GM12878 (cell line): ENCODE data around the gene CD69. TPM values are rescaled to one million over a fixed set of nuclear protein-coding genes. Genes with fewer than 3 reads are reported as not detected.

Experiments
- ATAC-seq: fragments of 200-7000 bp; cut with Tn5 transposase; 3 replicates; pipeline ENCODE4 v1.9.1; 2020; ENCODE audit warnings: mild to moderate bottlenecking, moderate library complexity
- BruUV-seq: library from RNA; stranded (reverse); fragments of 400-500 nt; replicated peaks from 2 replicates; lab custom pipeline; 2021; lab: Mats Ljungman, UMichigan
- CTCF ChIA-PET: fragments of 300-600 bp; sonication (Branson Sonifier 250); formaldehyde crosslinking; extraction: SDS; loops from one replicate; lab custom pipeline; 2021; ENCODE audit warnings: inconsistent platforms; lab: Yijun Ruan, JAX
- POLR2A ChIA-PET: fragments of 350-600 bp; formaldehyde crosslinking; extraction: SDS; loops from one replicate; lab custom pipeline; 2021; ENCODE audit warnings: inconsistent platforms; lab: Charles Lee
- RAD21 ChIA-PET: fragments of 300-600 bp; sonication (Branson Sonifier 250); formaldehyde crosslinking; loops from one replicate; lab custom pipeline; 2023; ENCODE audit warnings: antibody characterized with exemption; ENCODE audit not compliant: unreplicated experiment; lab: Charles Lee
- SMC1A ChIA-PET: fragments of 300-600 bp; sonication (Branson Sonifier 250); formaldehyde crosslinking; loops from one replicate; lab custom pipeline; 2023; ENCODE audit not compliant: unreplicated experiment, uncharacterized antibody; lab: Charles Lee
- DNase-seq: peaks from one replicate; pipeline ENCODE4 v3.0.0-alpha.2; 2011; ENCODE audit warnings: low read depth, low spot score
- FAIRE-seq: peaks from 3 replicates; lab custom pipeline; 2011; peaks lifted over from hg19 to GRCh38; lab: Jason Lieb, UNC
- H2AFZ ChIP-seq: 2 replicates; pipeline ENCODE4 v1.6.0; 2011; ENCODE audit warnings: low read depth, low read length, control low read depth; ENCODE audit not compliant: control insufficient read depth
- H3K27ac ChIP-seq: 2 replicates; pipeline ENCODE4 v1.5.1; 2011; ENCODE audit warnings: control low read depth; ENCODE audit not compliant: control insufficient read depth, insufficient read depth
- H3K27me3 ChIP-seq, 2 experiments: replicated peaks in 1 of 2; 2 replicates each; pipeline versions ENCODE4 v1.6.0 to v1.6.1; 2011; ENCODE audit warnings: low read length in 1 of 2; ENCODE audit not compliant: control insufficient read depth in 2 of 2, insufficient read depth in 2 of 2
- H3K36me3 ChIP-seq, 2 experiments: 2 replicates each; pipeline ENCODE4 v1.5.1; 2011; ENCODE audit warnings: low read length in 1 of 2; ENCODE audit not compliant: control insufficient read depth in 2 of 2, insufficient read depth in 2 of 2
- H3K4me1 ChIP-seq: 2 replicates; pipeline ENCODE4 v1.6.1; 2011; ENCODE audit warnings: mild to moderate bottlenecking, low read length, moderate library complexity, mixed read lengths; ENCODE audit not compliant: control insufficient read depth, insufficient read depth
- H3K4me2 ChIP-seq: 2 replicates; pipeline ENCODE4 v1.6.0; 2011; ENCODE audit warnings: control low read depth; ENCODE audit not compliant: control insufficient read depth, insufficient read depth
- H3K4me3 ChIP-seq: fragments of 200-600 bp; sonication (generic); 2 replicates; pipeline ENCODE4 v1.5.1; 2016
- H3K79me2 ChIP-seq: 2 replicates; pipeline ENCODE4 v1.6.0; 2011; ENCODE audit warnings: low read length; ENCODE audit not compliant: control insufficient read depth, insufficient read depth
- H3K9ac ChIP-seq: 2 replicates; pipeline ENCODE4 v1.8.0; 2011; ENCODE audit warnings: low read length, control low read depth, mixed read lengths; ENCODE audit not compliant: control insufficient read depth, insufficient read depth
- H3K9me3 ChIP-seq: replicated peaks from 3 replicates; pipeline ENCODE4 v1.5.1; 2011; ENCODE audit warnings: mild to moderate bottlenecking, low read length; ENCODE audit not compliant: control insufficient read depth, insufficient read depth
- H4K20me1 ChIP-seq: 2 replicates; pipeline ENCODE4 v1.6.0; 2011; ENCODE audit not compliant: control insufficient read depth, insufficient read depth
- ASH2L ChIP-seq: fragments of 300-600, 200-600 bp; sonication (generic); IDR thresholded peaks from 2 replicates; pipeline ENCODE4 v1.6.1; 2017; ENCODE audit warnings: low read depth, mild to moderate bottlenecking, borderline replicate concordance
- ATF2 ChIP-seq: IDR thresholded peaks from 2 replicates; pipeline ENCODE4 v1.6.1; 2012; ENCODE audit warnings: low read length, inconsistent platforms
- ATF3 ChIP-seq: IDR thresholded peaks from 2 replicates; pipeline ENCODE4 v1.6.1; 2011; ENCODE audit warnings: low read depth, mild to moderate bottlenecking, low read length, moderate library complexity, borderline replicate concordance; ENCODE audit errors: extremely low read depth
- EZH2 ChIP-seq: IDR thresholded peaks from 2 replicates; pipeline ENCODE4 v1.6.1; 2012; ENCODE audit warnings: low read depth, mild to moderate bottlenecking, control low read depth, inconsistent platforms, low read length, borderline replicate concordance; ENCODE audit not compliant: control insufficient read depth
- MTA2 ChIP-seq: fragments of 450-650 bp; IDR thresholded peaks from 2 replicates; pipeline ENCODE4 v1.6.1; 2016; ENCODE audit warnings: low read depth, mild to moderate bottlenecking, moderate library complexity
- NFIC ChIP-seq: IDR thresholded peaks from 2 replicates; pipeline ENCODE4 v1.6.1; 2012; ENCODE audit warnings: low read depth, mild to moderate bottlenecking, inconsistent platforms, low read length, moderate library complexity
- POLR2AphosphoS2 ChIP-seq: IDR thresholded peaks from 2 replicates; pipeline ENCODE4 v1.6.1; 2011; ENCODE audit warnings: low read depth, mild to moderate bottlenecking, low read length, improper control_type of control experiment, moderate library complexity
- POU2F2 ChIP-seq: IDR thresholded peaks from 3 replicates; pipeline ENCODE4 v1.6.1; 2011; ENCODE audit warnings: low read depth, mild to moderate bottlenecking, low read length, borderline replicate concordance
- RAD51 ChIP-seq: fragments of 450-650 bp; IDR thresholded peaks from 2 replicates; pipeline ENCODE4 v1.6.1; 2016; ENCODE audit warnings: moderate library complexity, mild to moderate bottlenecking, inconsistent platforms
- SRF ChIP-seq, 2 experiments: IDR thresholded peaks; 2 replicates each; pipeline ENCODE4 v1.6.1; 2011; ENCODE audit warnings: low read depth in 2 of 2, low read length in 2 of 2, mild to moderate bottlenecking in 1 of 2, moderate library complexity in 1 of 2
- STAT1 ChIP-seq: fragments of 450-650 bp; conservative IDR thresholded peaks from 2 replicates; pipeline ENCODE4 v1.6.1; 2014; ENCODE audit warnings: antibody characterized with exemption, mild to moderate bottlenecking
- WGBS: methylation state at CpG from one replicate; pipeline ENCODE4 v1.1.6; 2016; ENCODE audit warnings: low lambda C conversion rate; ENCODE audit not compliant: insufficient replicate concordance, insufficient coverage; ENCODE audit errors: missing lambda C conversion rate; 5-methylcytosine and 5-hydroxymethylcytosine counted together
- in situ Hi-C: fragments of 300-500 bp; cut with MboI; formaldehyde crosslinking; loops from 9 replicates; pipeline ENCODE4 v1.14.3; 2018; ENCODE audit warnings: mixed read lengths
- intact Hi-C: fragments of 100-400 bp; cut with micrococcal nuclease; formaldehyde crosslinking; loops from one replicate; pipeline ENCODE4 v1.14.2; 2022; ENCODE audit not compliant: unreplicated experiment
- polyA plus RNA-seq, 11 experiments: library from polyadenylated mRNA; depleted of rRNA in 4 of 11; unstranded in 6 of 11; stranded (reverse) in 5 of 11; fragments of >200 nt; fragmentation: Nextera tagmentation in 4 of 11; fragmentation: Illumina TruSeq in 1 of 11; extraction: Ambion mirVana in 4 of 11; extraction: Trizol in 1 of 11; gene quantifications; 1 replicate in 1 of 11; 2 replicates in 10 of 11; pipeline versions ENCODE4 v1.2.1 to v1.2.3, GENCODE V29; 2011 to 2016; ENCODE audit warnings: inconsistent platforms in 2 of 11, missing spikeins in 2 of 11, low read depth in 1 of 11
- total RNA-seq, 4 experiments: library from RNA; depleted of rRNA in 3 of 4; stranded (reverse); fragments of >200 nt in 3 of 4; fragmentation: Illumina TruSeq in 1 of 4; extraction: Trizol in 1 of 4; gene quantifications; 2 replicates each; pipeline versions ENCODE4 v1.2.1 to v1.2.3, GENCODE V29; 2013 to 2021
- TF ChIP-seq, protein P1 (sequence below): fragments of 450-650 bp; formaldehyde crosslinking; IDR thresholded peaks from 2 replicates; pipeline ENCODE4 v1.4.0; 2022; ENCODE audit warnings: mild to moderate bottlenecking, moderate library complexity
- TF ChIP-seq, protein P2 (sequence below): fragments of 450-650 bp; IDR thresholded peaks from 2 replicates; pipeline ENCODE4 v1.6.1; 2014; ENCODE audit warnings: mild to moderate bottlenecking
- TF ChIP-seq, protein P3 (sequence below): IDR thresholded peaks from 2 replicates; pipeline ENCODE4 v1.6.1; 2012; ENCODE audit warnings: low read depth, low read length, improper control_type of control experiment

The CD69 gene
- total and polyA plus RNA-seq, 10 of the 15 experiments (the other 5 are each of a cell fraction or from before 2014, with no cell fraction given): 7.3 to 156 (median 15.0) TPM

DNA sequence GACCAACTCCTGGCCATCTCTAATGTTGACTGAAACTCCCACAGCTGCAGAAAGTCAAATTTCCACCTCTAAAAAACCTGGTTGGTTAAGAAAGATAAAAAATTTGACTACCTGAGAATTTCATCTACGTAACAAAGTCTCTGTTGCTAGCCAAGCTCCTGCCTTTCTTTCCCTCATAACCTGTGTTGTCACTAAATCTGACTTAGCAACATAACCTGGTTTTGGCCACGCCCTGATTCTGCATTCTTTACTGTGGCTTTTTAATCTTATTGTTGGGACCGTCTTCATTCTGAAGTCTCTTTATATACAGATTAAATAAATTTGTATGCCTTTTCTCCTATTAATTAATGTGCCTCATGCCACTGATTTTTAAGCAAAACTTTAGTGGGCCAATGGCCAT, 16.1 kb upstream of the CD69 start:
- in situ Hi-C loops (no loop called here), intact Hi-C loops (no loop called here)
- no peaks in the 10 kb centered on the region for H3K27me3 ChIP-seq
- H3K9ac ChIP-seq: no peak overlapping the region
- FAIRE-seq (no peak), ATAC-seq (no peak), DNase-seq (no peak)
- no peaks in the 10 kb centered on the region for H4K20me1 ChIP-seq
- no peak overlapping the region for H3K4me2 ChIP-seq
- RAD21 ChIA-PET: no interaction called here
- no peak overlapping the region for H2AFZ ChIP-seq
- no TSS peak for BruUV-seq
- H3K9me3 ChIP-seq: no peaks in the 10 kb centered on the region
- TF ChIP-seq NFIC: no peak
- no peak for TF ChIP-seq ASH2L
- TF ChIP-seq MTA2: no peak
- no peak for TF ChIP-seq STAT1
- TF ChIP-seq POLR2AphosphoS2: no peak
- no peak for TF ChIP-seq EZH2
- TF ChIP-seq ATF3: no peak
- no peak for TF ChIP-seq SRF (IDR thresholded peaks at IDR 0.05; ENCODE audit: low read depth in 2 of 2, low read length in 2 of 2)
- TF ChIP-seq RAD51: no peak
- TF ChIP-seq POU2F2: no peak
- TF ChIP-seq, protein P1, sequence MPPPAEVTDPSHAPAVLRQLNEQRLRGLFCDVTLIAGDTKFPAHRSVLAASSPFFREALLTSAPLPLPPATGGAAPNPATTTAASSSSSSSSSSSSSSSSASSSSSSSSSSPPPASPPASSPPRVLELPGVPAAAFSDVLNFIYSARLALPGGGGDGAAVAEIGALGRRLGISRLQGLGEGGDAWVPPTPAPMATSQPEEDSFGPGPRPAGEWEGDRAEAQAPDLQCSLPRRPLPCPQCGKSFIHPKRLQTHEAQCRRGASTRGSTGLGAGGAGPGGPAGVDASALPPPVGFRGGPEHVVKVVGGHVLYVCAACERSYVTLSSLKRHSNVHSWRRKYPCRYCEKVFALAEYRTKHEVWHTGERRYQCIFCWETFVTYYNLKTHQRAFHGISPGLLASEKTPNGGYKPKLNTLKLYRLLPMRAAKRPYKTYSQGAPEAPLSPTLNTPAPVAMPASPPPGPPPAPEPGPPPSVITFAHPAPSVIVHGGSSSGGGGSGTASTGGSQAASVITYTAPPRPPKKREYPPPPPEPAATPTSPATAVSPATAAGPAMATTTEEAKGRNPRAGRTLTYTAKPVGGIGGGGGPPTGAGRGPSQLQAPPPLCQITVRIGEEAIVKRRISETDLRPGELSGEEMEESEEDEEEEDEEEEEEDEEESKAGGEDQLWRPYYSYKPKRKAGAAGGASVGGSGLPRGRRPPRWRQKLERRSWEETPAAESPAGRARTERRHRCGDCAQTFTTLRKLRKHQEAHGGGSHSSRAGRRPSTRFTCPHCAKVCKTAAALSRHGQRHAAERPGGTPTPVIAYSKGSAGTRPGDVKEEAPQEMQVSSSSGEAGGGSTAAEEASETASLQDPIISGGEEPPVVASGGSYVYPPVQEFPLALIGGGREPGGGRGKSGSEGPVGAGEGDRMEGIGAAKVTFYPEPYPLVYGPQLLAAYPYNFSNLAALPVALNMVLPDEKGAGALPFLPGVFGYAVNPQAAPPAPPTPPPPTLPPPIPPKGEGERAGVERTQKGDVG (CRISPR knock-in tag): no peak
- no peak for TF ChIP-seq ATF2
- TF ChIP-seq, protein P2, sequence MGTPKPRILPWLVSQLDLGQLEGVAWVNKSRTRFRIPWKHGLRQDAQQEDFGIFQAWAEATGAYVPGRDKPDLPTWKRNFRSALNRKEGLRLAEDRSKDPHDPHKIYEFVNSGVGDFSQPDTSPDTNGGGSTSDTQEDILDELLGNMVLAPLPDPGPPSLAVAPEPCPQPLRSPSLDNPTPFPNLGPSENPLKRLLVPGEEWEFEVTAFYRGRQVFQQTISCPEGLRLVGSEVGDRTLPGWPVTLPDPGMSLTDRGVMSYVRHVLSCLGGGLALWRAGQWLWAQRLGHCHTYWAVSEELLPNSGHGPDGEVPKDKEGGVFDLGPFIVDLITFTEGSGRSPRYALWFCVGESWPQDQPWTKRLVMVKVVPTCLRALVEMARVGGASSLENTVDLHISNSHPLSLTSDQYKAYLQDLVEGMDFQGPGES: no peak
- TF ChIP-seq, protein P3, sequence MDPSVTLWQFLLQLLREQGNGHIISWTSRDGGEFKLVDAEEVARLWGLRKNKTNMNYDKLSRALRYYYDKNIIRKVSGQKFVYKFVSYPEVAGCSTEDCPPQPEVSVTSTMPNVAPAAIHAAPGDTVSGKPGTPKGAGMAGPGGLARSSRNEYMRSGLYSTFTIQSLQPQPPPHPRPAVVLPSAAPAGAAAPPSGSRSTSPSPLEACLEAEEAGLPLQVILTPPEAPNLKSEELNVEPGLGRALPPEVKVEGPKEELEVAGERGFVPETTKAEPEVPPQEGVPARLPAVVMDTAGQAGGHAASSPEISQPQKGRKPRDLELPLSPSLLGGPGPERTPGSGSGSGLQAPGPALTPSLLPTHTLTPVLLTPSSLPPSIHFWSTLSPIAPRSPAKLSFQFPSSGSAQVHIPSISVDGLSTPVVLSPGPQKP: no peak
- no peaks in the 10 kb centered on the region for H3K79me2 ChIP-seq
- no peak overlapping the region for H3K27ac ChIP-seq
- H3K4me1 ChIP-seq: no peaks in the 10 kb centered on the region
- SMC1A ChIA-PET: interaction anchor here (1.0 to 2.6 kb wide), 5 partner anchors 9 to 26 kb away, joined by 3 to 13 read pairs (median 3); no protein-coding TSS in a partner anchor
- no peaks in the 10 kb centered on the region for H3K36me3 ChIP-seq
- POLR2A ChIA-PET: no interaction called here
- H3K4me3 ChIP-seq: no peak overlapping the region
- WGBS: 62% methylated on average over 3 of the region's 3 CpGs
- CTCF ChIA-PET: interaction anchor here (0.6 to 1.5 kb wide), 9 partner anchors 9 to 33 kb away, joined by 3 to 5 read pairs (median 3); no protein-coding TSS in a partner anchor
